IMR-90 (cell line): ENCODE data around the gene BCL2. TPM values are rescaled to one million over a fixed set of nuclear protein-coding genes. Genes with fewer than 3 reads are reported as not detected.

Experiments
- ATAC-seq: fragments of 200-7000 bp; cut with Tn5 transposase; 2 replicates; pipeline ENCODE4 v1.9.1; 2020; ENCODE audit warnings: low read depth, mild to moderate bottlenecking, moderate library complexity
- BruUV-seq: library from RNA; stranded (reverse); fragments of 400-500 nt; replicated peaks from 2 replicates; lab custom pipeline; 2021; lab: Mats Ljungman, UMichigan
- CTCF ChIA-PET: fragments of 300-600 bp; formaldehyde crosslinking; extraction: SDS; loops from one replicate; lab custom pipeline; 2021; ENCODE audit warnings: antibody characterized with exemption; lab: Yijun Ruan, JAX
- POLR2A ChIA-PET: fragments of 300-600 bp; sonication (Branson Sonifier 250); formaldehyde crosslinking; loops from one replicate; lab custom pipeline; 2022; ENCODE audit warnings: antibody characterized with exemption; ENCODE audit not compliant: unreplicated experiment; lab: Charles Lee
- DNase-seq: peaks from one replicate; pipeline ENCODE4 v3.0.0; 2013
- H2AFZ ChIP-seq: replicated peaks from 2 replicates; pipeline ENCODE3; 2013; ENCODE audit warnings: low read length, mild to moderate bottlenecking; ENCODE audit not compliant: poor library complexity
- H2AK5ac ChIP-seq: 2 replicates; pipeline ENCODE4 v1.6.1; 2013; ENCODE audit warnings: low read depth, low read length, inconsistent platforms
- H2AK9ac ChIP-seq: replicated peaks from 2 replicates; pipeline ENCODE3; 2013; ENCODE audit warnings: mild to moderate bottlenecking, low read depth, low read length, moderate library complexity; ENCODE audit not compliant: poor library complexity
- H2BK120ac ChIP-seq: 2 replicates; pipeline ENCODE4 v1.6.1; 2013; ENCODE audit warnings: low read depth, low read length, inconsistent platforms
- H2BK15ac ChIP-seq: 3 replicates; pipeline ENCODE4 v1.6.1; 2013; ENCODE audit warnings: low read depth, low read length, inconsistent platforms
- H2BK20ac ChIP-seq: 2 replicates; pipeline ENCODE4 v1.6.1; 2013; ENCODE audit warnings: low read depth, mild to moderate bottlenecking, inconsistent platforms, low read length, moderate library complexity
- H2BK5ac ChIP-seq: 2 replicates; pipeline ENCODE4 v1.6.1; 2013; ENCODE audit warnings: mild to moderate bottlenecking, low read depth, low read length, inconsistent platforms; ENCODE audit not compliant: poor library complexity, severe bottlenecking
- H3K14ac ChIP-seq: replicated peaks from 2 replicates; pipeline ENCODE4 v1.6.1; 2013; ENCODE audit warnings: low read depth, low read length, inconsistent platforms
- H3K18ac ChIP-seq: 2 replicates; pipeline ENCODE4 v1.6.1; 2013; ENCODE audit warnings: low read depth, low read length, control low read depth
- H3K23ac ChIP-seq: 2 replicates; pipeline ENCODE4 v1.6.1; 2013; ENCODE audit warnings: low read depth, low read length, inconsistent platforms
- H3K27ac ChIP-seq: 2 replicates; pipeline ENCODE4 v1.5.1; 2013; ENCODE audit warnings: mild to moderate bottlenecking, control low read depth, low read length; ENCODE audit not compliant: insufficient read depth
- H3K27me3 ChIP-seq: 2 replicates; pipeline ENCODE4 v1.6.1; 2013; ENCODE audit warnings: low read length; ENCODE audit not compliant: control insufficient read depth, insufficient read depth
- H3K36me3 ChIP-seq: 2 replicates; pipeline ENCODE4 v1.6.1; 2013; ENCODE audit warnings: low read length, mixed read lengths; ENCODE audit not compliant: control insufficient read depth, insufficient read depth
- H3K4ac ChIP-seq: 2 replicates; pipeline ENCODE4 v1.6.1; 2013; ENCODE audit warnings: low read depth, low read length, inconsistent platforms
- H3K4me1 ChIP-seq: 2 replicates; pipeline ENCODE4 v1.6.1; 2013; ENCODE audit warnings: low read length, mixed read lengths; ENCODE audit not compliant: control insufficient read depth, insufficient read depth
- H3K4me2 ChIP-seq: 2 replicates; pipeline ENCODE4 v1.6.1; 2013; ENCODE audit warnings: low read depth, mild to moderate bottlenecking, control low read depth, low read length, moderate library complexity
- H3K4me3 ChIP-seq: 2 replicates; pipeline ENCODE4 v1.5.1; 2013; ENCODE audit warnings: low read depth, mild to moderate bottlenecking, control low read depth, low read length, moderate library complexity; ENCODE audit not compliant: insufficient read depth
- H3K56ac ChIP-seq: 2 replicates; pipeline ENCODE4 v1.6.1; 2013; ENCODE audit warnings: low read length, inconsistent platforms; ENCODE audit not compliant: insufficient read depth; ENCODE audit errors: extremely low read depth
- H3K79me1 ChIP-seq, 2 experiments: 2 replicates each; pipeline ENCODE4 v1.6.1; 2013; ENCODE audit warnings: low read length in 2 of 2, inconsistent platforms in 1 of 2, low read depth in 1 of 2
- H3K9ac ChIP-seq: 2 replicates; pipeline ENCODE4 v1.6.1; 2013; ENCODE audit warnings: low read depth, low read length, control low read depth
- H3K9me1 ChIP-seq: 2 replicates; pipeline ENCODE4 v1.6.1; 2013; ENCODE audit warnings: low read length, inconsistent platforms; ENCODE audit not compliant: insufficient read depth
- H3K9me3 ChIP-seq: 2 replicates; pipeline ENCODE4 v1.6.1; 2013; ENCODE audit warnings: low read length; ENCODE audit not compliant: control insufficient read depth, insufficient read depth
- H4K20me1 ChIP-seq: 2 replicates; pipeline ENCODE4 v1.6.1; 2013; ENCODE audit warnings: low read length, inconsistent platforms; ENCODE audit not compliant: insufficient read depth
- H4K5ac ChIP-seq: 2 replicates; pipeline ENCODE4 v1.6.1; 2013; ENCODE audit warnings: mild to moderate bottlenecking, low read depth, low read length, control low read depth
- H4K8ac ChIP-seq, 2 experiments: 2 replicates each; pipeline ENCODE4 v1.6.1; 2013; ENCODE audit warnings: low read depth in 2 of 2, low read length in 2 of 2, control low read depth in 1 of 2, inconsistent platforms in 1 of 2
- H4K91ac ChIP-seq: 2 replicates; pipeline ENCODE4 v1.6.1; 2013; ENCODE audit warnings: low read depth, low read length, inconsistent platforms; ENCODE audit not compliant: insufficient read depth
- BHLHE40 ChIP-seq: fragments of 150-350 bp; IDR thresholded peaks from 2 replicates; pipeline ENCODE4 v1.6.1; 2016; ENCODE audit warnings: mild to moderate bottlenecking, low read depth, low read length
- CEBPB ChIP-seq: IDR thresholded peaks from 2 replicates; pipeline ENCODE4 v1.6.1; 2012; ENCODE audit warnings: low read depth, low read length, improper control_type of control experiment
- CHD1 ChIP-seq: IDR thresholded peaks from 2 replicates; pipeline ENCODE4 v1.6.1; 2012; ENCODE audit warnings: low read depth, low read length, improper control_type of control experiment
- CTCF ChIP-seq: conservative IDR thresholded peaks from 2 replicates; pipeline ENCODE4 v1.5.1; 2012; ENCODE audit warnings: mild to moderate bottlenecking, low read depth, low read length, improper control_type of control experiment
- ELK1 ChIP-seq: fragments of 150-350 bp; IDR thresholded peaks from 2 replicates; pipeline ENCODE4 v1.6.1; 2016; ENCODE audit warnings: low read depth, mild to moderate bottlenecking, low read length, moderate library complexity, borderline replicate concordance
- FOS ChIP-seq: fragments of 150-350 bp; IDR thresholded peaks from 2 replicates; pipeline ENCODE4 v1.6.1; 2016; ENCODE audit warnings: low read depth, low read length
- MAFK ChIP-seq: IDR thresholded peaks from 2 replicates; pipeline ENCODE4 v1.6.1; 2012; ENCODE audit warnings: low read depth, low read length, improper control_type of control experiment
- MAZ ChIP-seq: IDR thresholded peaks from 2 replicates; pipeline ENCODE4 v1.6.1; 2012; ENCODE audit warnings: low read depth, mild to moderate bottlenecking, low read length, improper control_type of control experiment, moderate library complexity, borderline replicate concordance
- NFE2L2 ChIP-seq: fragments of 150-350 bp; IDR thresholded peaks from 2 replicates; pipeline ENCODE4 v1.6.1; 2016; ENCODE audit warnings: low read depth, mild to moderate bottlenecking, low read length
- POLR2A ChIP-seq: IDR thresholded peaks from 2 replicates; pipeline ENCODE4 v1.6.1; 2012; ENCODE audit warnings: mild to moderate bottlenecking, low read depth, low read length
- RAD21 ChIP-seq: IDR thresholded peaks from 2 replicates; pipeline ENCODE4 v1.6.1; 2012; ENCODE audit warnings: low read length, improper control_type of control experiment
- RCOR1 ChIP-seq: IDR thresholded peaks from 2 replicates; pipeline ENCODE4 v1.6.1; 2012; ENCODE audit warnings: mild to moderate bottlenecking, low read length, improper control_type of control experiment; ENCODE audit not compliant: insufficient replicate concordance
- RFX5 ChIP-seq: IDR thresholded peaks from 2 replicates; pipeline ENCODE4 v1.8.0; 2012; ENCODE audit warnings: low read depth, mild to moderate bottlenecking, low read length, moderate library complexity
- SMC3 ChIP-seq: fragments of 150-350 bp; IDR thresholded peaks from 2 replicates; pipeline ENCODE4 v1.6.1; 2016; ENCODE audit warnings: low read depth, mild to moderate bottlenecking, antibody characterized with exemption, low read length, moderate library complexity
- USF2 ChIP-seq: fragments of 150-350 bp; IDR thresholded peaks from 2 replicates; pipeline ENCODE4 v1.6.1; 2017; ENCODE audit warnings: mild to moderate bottlenecking, antibody characterized with exemption, low read length, low read depth
- WGBS, 2 experiments: methylation state at CpG; one replicate each; pipeline versions ENCODE4 v1.1.5 to v1.1.7; 2013; ENCODE audit warnings: missing lambda C conversion rate in 2 of 2; ENCODE audit not compliant: insufficient read length in 1 of 2; ENCODE audit errors: extremely low coverage in 2 of 2; 5-methylcytosine and 5-hydroxymethylcytosine counted together
- dilution Hi-C: fragments of 300-500 bp; cut with HindIII; formaldehyde crosslinking; loops from one replicate; pipeline ENCODE4 v1.14.3; 2018; ENCODE audit warnings: low sequenced_read_pairs; ENCODE audit not compliant: unreplicated experiment
- in situ Hi-C: fragments of 300-500 bp; cut with MboI; formaldehyde crosslinking; loops from 3 replicates; pipeline ENCODE4 v1.14.3; 2019; ENCODE audit warnings: low sequenced_read_pairs, inconsistent platforms, mixed read lengths
- intact Hi-C: fragments of 100-400 bp; cut with micrococcal nuclease; formaldehyde crosslinking; loops from 2 replicates; pipeline ENCODE4 v1.10.0; 2022
- polyA plus RNA-seq, 3 experiments: library from polyadenylated mRNA; depleted of rRNA; stranded (reverse); fragments of >200 nt; gene quantifications; 2 replicates each; pipeline ENCODE4 v1.2.3, GENCODE V29; 2012; ENCODE audit warnings: low replicate concordance in 1 of 3
- total RNA-seq: library from RNA; depleted of rRNA; stranded (reverse); fragments of >200 nt; gene quantifications from 2 replicates; pipeline ENCODE4 v1.2.3, GENCODE V29; 2012

Gene BCL2
- total and polyA plus RNA-seq, 2 of the 4 experiments (the other 2 are of a cell fraction) = 0.24 to 0.54 TPM

GRCh38 chr18:63073481-63073880, 246.1 kb downstream of the BCL2 start:
- Histone ChIP-seq H3K14ac (no peak overlapping the region), H4K8ac (no peak overlapping the region), H4K91ac (no peak overlapping the region), H2BK15ac (no peak overlapping the region), H4K5ac (no peak overlapping the region), H3K79me1 (no peaks in the 10 kb centered on the region), H3K4me1 (no peaks in the 10 kb centered on the region), H3K27ac (no peak overlapping the region), H3K18ac (no peak overlapping the region), H3K4me3 (no peak overlapping the region), H3K27me3 (peaks cover 3% of the 10 kb centered on the region; the same call in 1 of the 2 replicates), H3K23ac (no peak overlapping the region), H3K4ac (no peak overlapping the region), H3K9ac (no peak overlapping the region), H2AK5ac (no peak overlapping the region), H2AK9ac (no peak overlapping the region), H3K36me3 (no peaks in the 10 kb centered on the region), H2BK120ac (no peak overlapping the region), H3K9me1 (no peaks in the 10 kb centered on the region), H3K9me3 (no peaks in the 10 kb centered on the region), H3K4me2 (no peak overlapping the region), H2AFZ (no peak overlapping the region), H2BK20ac (no peak overlapping the region), H3K56ac (no peak overlapping the region), H2BK5ac (no peak overlapping the region), H4K20me1 (no peaks in the 10 kb centered on the region)
- ATAC-seq (no peak), DNase-seq (no peak)
- POLR2A ChIA-PET = no interaction called here
- WGBS, 2 experiments = no CpG with 5 or more reads among the region's 2 CpGs
- in situ Hi-C loops (no loop called here), dilution Hi-C loops (no loop called here), intact Hi-C loops (no loop called here)
- CTCF ChIA-PET = no interaction called here
- BruUV-seq = no TSS peak
- TF ChIP-seq BHLHE40 = no peak
- no peak for TF ChIP-seq MAFK
- TF ChIP-seq USF2 = no peak
- no peak for TF ChIP-seq MAZ
- TF ChIP-seq RAD21 = no peak
- TF ChIP-seq RCOR1 = no peak
- no peak for TF ChIP-seq CTCF
- no peak for TF ChIP-seq CEBPB
- TF ChIP-seq SMC3 = no peak
- no peak for TF ChIP-seq NFE2L2
- TF ChIP-seq FOS = no peak
- TF ChIP-seq CHD1 = no peak
- TF ChIP-seq ELK1 = no peak
- TF ChIP-seq RFX5 = no peak
- TF ChIP-seq POLR2A = no peak
